Thoracic aorta (tissue), 2 donors: ENCODE results near the gene DNAJB1. TPM values are rescaled to one million over a fixed set of nuclear protein-coding genes. Genes with fewer than 3 reads are reported as not detected.

Experiments used
- ATAC-seq: fragments of 150-250 bp; one replicate; pipeline ENCODE4 v1.8.0; 2017; ENCODE audit warnings: low read depth; ENCODE audit not compliant: insufficient number of reproducible peaks, low FRiP score
- DNase-seq: peaks from one replicate; pipeline ENCODE4 v3.0.0-alpha.2; 2020; ENCODE audit warnings: low spot score
- H3K27ac ChIP-seq, 2 donors: fragments of 200-600 bp; sonication (generic); 1 replicate in 1 of 2; 2 replicates in 1 of 2; pipeline ENCODE4 v1.5.1; 2016; ENCODE audit warnings: mild to moderate bottlenecking in 2 of 2, moderate library complexity in 2 of 2
- H3K27me3 ChIP-seq: fragments of 200-600 bp; sonication (generic); replicated peaks from 2 replicates; pipeline ENCODE4 v1.6.0; 2016; ENCODE audit warnings: mild to moderate bottlenecking; ENCODE audit not compliant: insufficient read depth
- H3K36me3 ChIP-seq: fragments of 200-600 bp; sonication (generic); one replicate; pipeline ENCODE4 v1.5.1; 2016
- H3K4me1 ChIP-seq, 2 donors: fragments of 200-600 bp; sonication (generic); 1 replicate in 1 of 2; 2 replicates in 1 of 2; pipeline versions ENCODE4 v1.5.1 to v1.6.0; 2016; ENCODE audit warnings: low read depth in 2 of 2, mild to moderate bottlenecking in 1 of 2; ENCODE audit not compliant: control insufficient read depth in 1 of 2
- H3K4me3 ChIP-seq: fragments of 200-600 bp; sonication (generic); 2 replicates; pipeline ENCODE4 v1.5.1; 2016; ENCODE audit warnings: mild to moderate bottlenecking
- H3K9me3 ChIP-seq: fragments of 200-600 bp; sonication (generic); 2 replicates; pipeline ENCODE4 v1.5.1; 2016
- CTCF ChIP-seq: fragments of 200-600 bp; sonication (generic); IDR thresholded peaks from one replicate; pipeline ENCODE4 v1.5.1; 2019; ENCODE audit warnings: antibody characterized with exemption
- total RNA-seq, 2 donors: library from RNA; depleted of rRNA; stranded (reverse); fragments of >200 nt; gene quantifications; one replicate each; pipeline versions ENCODE4 v1.1.0 to v1.2.3, GENCODE V29; 2016

The DNAJB1 gene
- total RNA-seq, 2 donors from 2014 or later: 50.1 to 50.6 TPM

GRCh38 chr19:14470031-14470876 lies 47.9 kb downstream of the DNAJB1 start:
- H3K4me1 ChIP-seq: peaks cover 11 to 30% of the 10 kb centered on the region in 2 donors
- no peak for TF ChIP-seq CTCF
- H3K27me3 ChIP-seq: no peaks in the 10 kb centered on the region
- no peak overlapping the region for H3K4me3 ChIP-seq
- H3K9me3 ChIP-seq: no peaks in the 10 kb centered on the region
- H3K27ac ChIP-seq: no peak overlapping the region
- ATAC-seq: no peak
- H3K36me3 ChIP-seq: peaks cover 48% of the 10 kb centered on the region
- no peak for DNase-seq

DNA sequence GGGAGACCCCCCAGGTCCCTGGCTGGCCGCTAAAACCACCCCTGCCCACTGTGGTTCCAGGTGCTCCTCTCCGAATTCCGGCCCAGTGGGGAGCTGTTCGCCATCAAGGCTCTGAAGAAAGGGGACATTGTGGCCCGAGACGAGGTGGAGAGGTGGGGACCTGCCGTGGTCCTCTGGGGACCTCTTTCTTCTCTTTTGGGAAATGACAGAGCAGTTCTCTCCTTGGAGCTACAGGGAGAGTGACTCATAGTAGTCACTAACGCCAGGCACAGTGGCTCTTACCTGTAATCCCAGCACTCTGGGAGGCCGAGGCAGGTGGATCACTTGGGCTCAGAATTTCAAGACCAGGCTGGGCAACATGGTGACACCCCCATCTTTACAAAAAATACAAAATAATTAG lies 50.4 kb downstream of the DNAJB1 start:
- Histone ChIP-seq H3K27me3 (no peaks in the 10 kb centered on the region), H3K4me3 (no peak overlapping the region), H3K27ac (no peak overlapping the region), H3K9me3 (no peaks in the 10 kb centered on the region), H3K4me1 (peaks cover 7 to 12% of the 10 kb centered on the region in 2 donors), H3K36me3 (peaks cover 65% of the 10 kb centered on the region)
- TF ChIP-seq CTCF: no peak
- no peak for ATAC-seq
- DNase-seq: no peak

DNA sequence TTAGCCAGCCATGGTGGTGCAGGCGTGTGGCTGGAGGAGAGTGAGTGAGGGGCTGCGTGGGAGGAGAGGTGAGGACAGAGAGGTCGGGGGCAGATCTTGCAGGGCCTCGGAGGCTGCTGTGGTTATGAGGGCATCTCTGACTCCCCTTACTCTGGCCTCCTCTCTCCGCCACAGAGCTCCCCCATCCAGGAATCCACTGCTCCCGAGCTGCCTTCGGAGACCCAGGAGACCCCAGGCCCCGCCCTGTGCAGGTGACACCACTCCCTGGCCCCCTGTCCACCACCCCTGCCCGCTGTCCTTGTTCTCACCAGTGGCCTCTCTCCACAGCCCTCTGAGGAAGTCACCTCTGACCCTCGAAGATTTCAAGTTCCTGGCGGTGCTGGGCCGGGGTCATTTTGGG lies 50.8 kb downstream of the DNAJB1 start:
- peaks cover 65% of the 10 kb centered on the region for H3K36me3 ChIP-seq
- H3K9me3 ChIP-seq: no peaks in the 10 kb centered on the region
- no peaks in the 10 kb centered on the region for H3K27me3 ChIP-seq
- DNase-seq: no peak
- ATAC-seq: no peak
- H3K4me1 ChIP-seq: peaks cover 3 to 8% of the 10 kb centered on the region in 2 donors
- no peak for TF ChIP-seq CTCF
- H3K4me3 ChIP-seq: no peak overlapping the region
- H3K27ac ChIP-seq: no peak overlapping the region

Other genes starting within 250 kb of the DNAJB1 start
- 100 to 1,000 TPM; 199 to 281 TPM for gene ADGRE5, start 137.0 kb downstream of the DNAJB1 start, total RNA-seq
- gene DDX39A, start 99.1 kb downstream of the DNAJB1 start, total RNA-seq: 10 to 100 TPM; 77.4 to 81.6 TPM
- gene PKN1, start 85.1 kb downstream of the DNAJB1 start, total RNA-seq: 100 to 1,000 TPM in 1 of 2 donors, 10 to 100 TPM in 1; 93.8 to 139 TPM
- 1 to 10 TPM in 1 of 2 donors, not detected in 1; 2.8 TPM for gene PTGER1, start 43.0 kb downstream of the DNAJB1 start, total RNA-seq
- gene GIPC1, start 22.3 kb downstream of the DNAJB1 start, total RNA-seq: 10 to 100 TPM; 56.4 to 77.8 TPM
- 10 to 100 TPM; 35.6 to 37.6 TPM for gene TECR, start 11.2 kb upstream of the DNAJB1 start, total RNA-seq
- gene NDUFB7, start 53.7 kb upstream of the DNAJB1 start, total RNA-seq: 100 to 1,000 TPM; 179 to 251 TPM
- not detected for gene CLEC17A, start 64.7 kb upstream of the DNAJB1 start, total RNA-seq
- not detected for gene ADGRE3, start 156.4 kb upstream of the DNAJB1 start, total RNA-seq
- 10 to 100 TPM; 57.1 to 59.0 TPM for gene ZNF333, start 171.7 kb upstream of the DNAJB1 start, total RNA-seq